Fibroblast of mammary gland (primary cell): Measurements from ENCODE around the gene ZER1.

ENCODE experiments used
- DNase-seq: peaks from one replicate; pipeline ENCODE4 v3.0.0-alpha.2; 2010; ENCODE audit warnings: low read depth
- H3K4me3 ChIP-seq: 2 replicates; pipeline ENCODE4 v1.5.1; 2011; ENCODE audit warnings: low read depth, mild to moderate bottlenecking, low read length, moderate library complexity; ENCODE audit not compliant: control insufficient read depth
- TF ChIP-seq, protein P1 (sequence below): conservative IDR thresholded peaks from 2 replicates; pipeline ENCODE4 v1.5.1; 2011; ENCODE audit warnings: low read depth, low read length, inconsistent platforms; ENCODE audit not compliant: control insufficient read depth, insufficient read depth

ZER1 gene

DNA sequence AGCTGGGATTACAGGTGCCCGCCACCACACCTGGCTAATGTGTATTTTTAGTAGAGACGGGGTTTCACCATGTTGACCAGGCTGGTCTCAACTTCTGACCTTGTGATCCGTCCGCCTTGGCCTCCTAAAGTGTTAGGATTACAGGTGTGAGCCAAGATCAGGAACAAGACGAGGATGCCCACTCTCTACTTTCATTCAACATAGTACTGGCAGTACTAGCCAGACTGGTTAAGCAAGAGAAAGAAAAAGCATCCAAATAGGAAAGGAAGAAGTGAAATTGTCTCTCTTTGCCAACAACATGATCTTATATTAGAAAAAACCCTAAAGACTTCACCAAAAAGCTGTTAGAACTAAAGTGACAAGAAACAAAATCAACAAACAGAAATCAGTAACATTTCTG is 39.1 kb upstream of the ZER1 start:
- DNase-seq, result no peak
- TF ChIP-seq, protein P1, sequence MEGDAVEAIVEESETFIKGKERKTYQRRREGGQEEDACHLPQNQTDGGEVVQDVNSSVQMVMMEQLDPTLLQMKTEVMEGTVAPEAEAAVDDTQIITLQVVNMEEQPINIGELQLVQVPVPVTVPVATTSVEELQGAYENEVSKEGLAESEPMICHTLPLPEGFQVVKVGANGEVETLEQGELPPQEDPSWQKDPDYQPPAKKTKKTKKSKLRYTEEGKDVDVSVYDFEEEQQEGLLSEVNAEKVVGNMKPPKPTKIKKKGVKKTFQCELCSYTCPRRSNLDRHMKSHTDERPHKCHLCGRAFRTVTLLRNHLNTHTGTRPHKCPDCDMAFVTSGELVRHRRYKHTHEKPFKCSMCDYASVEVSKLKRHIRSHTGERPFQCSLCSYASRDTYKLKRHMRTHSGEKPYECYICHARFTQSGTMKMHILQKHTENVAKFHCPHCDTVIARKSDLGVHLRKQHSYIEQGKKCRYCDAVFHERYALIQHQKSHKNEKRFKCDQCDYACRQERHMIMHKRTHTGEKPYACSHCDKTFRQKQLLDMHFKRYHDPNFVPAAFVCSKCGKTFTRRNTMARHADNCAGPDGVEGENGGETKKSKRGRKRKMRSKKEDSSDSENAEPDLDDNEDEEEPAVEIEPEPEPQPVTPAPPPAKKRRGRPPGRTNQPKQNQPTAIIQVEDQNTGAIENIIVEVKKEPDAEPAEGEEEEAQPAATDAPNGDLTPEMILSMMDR, result no peak
- H3K4me3 ChIP-seq, result no peak overlapping the region

DNA sequence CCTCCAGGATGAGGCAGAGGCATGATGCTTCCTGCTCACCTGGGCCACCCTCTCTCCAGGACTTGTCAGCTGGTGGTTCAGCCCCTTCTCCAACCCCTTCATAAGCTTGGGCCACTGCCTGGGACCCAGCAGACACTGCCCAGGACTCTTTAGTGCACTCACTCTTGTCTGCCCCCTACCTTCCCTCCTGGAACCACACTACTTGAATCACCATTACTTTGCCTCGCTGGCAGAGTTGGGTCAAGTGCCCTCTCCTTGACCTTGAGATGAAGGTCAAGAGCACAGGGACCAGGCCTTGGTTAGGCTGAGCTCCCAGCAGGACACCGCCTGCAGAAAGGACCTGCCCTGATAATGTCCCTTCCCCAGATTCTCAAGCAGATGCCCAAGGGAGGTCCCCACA is 38.1 kb upstream of the ZER1 start:
- no peak overlapping the region for H3K4me3 ChIP-seq
- TF ChIP-seq, protein P1, result no peak
- DNase-seq, result no peak

DNA sequence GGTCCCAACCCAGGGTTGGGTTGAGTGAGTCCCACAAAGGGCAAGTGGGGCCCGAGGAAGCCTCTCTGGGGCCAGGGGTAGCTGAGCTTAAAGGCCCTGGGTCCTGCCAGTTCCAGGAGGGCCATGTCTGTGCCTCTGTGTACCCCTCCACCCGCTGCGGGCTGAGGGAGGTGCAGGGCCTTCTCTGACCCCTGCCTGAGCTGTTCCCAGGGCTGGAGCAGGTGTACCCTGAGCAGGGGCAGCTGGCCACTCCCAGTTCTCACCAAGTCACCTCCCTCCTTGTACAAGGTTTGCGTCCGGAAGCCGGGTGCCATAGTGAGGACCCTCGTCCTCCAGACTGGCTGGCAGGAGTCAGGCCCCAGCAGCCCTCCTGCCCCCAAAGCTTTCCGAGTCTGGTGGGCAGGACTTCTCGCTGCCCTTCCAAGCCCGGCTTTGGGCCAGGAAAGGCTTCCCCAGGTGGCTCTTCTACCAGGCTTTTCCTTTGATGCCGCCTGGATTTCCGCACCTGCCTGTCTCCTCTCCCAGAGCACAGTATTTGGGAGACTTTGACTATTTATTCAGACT is 37.4 kb upstream of the ZER1 start:
- no peak overlapping the region for H3K4me3 ChIP-seq
- DNase-seq, result no peak
- TF ChIP-seq, protein P1, result no peak

DNA sequence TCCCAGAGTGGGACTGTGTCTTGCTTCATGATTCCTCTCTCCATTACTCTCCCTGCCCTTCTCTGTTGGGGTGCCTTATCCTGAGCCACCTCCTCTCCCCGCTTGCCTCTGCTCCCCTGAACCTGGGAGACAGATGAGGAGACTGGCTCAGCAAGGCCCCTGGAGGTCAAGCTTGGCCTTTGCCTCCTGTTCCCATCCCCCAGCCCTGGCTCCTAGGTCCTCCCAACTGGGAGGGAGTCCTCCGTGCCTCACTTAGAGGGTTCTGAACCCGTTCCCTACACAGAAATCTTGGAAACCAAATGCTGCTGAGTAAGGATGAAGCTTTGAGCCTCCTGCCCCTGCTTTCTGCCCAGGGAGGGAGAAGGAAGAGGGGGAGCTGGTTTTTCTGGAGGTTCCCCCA is 36.8 kb upstream of the ZER1 start:
- DNase-seq, result no peak
- H3K4me3 ChIP-seq, result no peak overlapping the region
- TF ChIP-seq, protein P1, result no peak

DNA sequence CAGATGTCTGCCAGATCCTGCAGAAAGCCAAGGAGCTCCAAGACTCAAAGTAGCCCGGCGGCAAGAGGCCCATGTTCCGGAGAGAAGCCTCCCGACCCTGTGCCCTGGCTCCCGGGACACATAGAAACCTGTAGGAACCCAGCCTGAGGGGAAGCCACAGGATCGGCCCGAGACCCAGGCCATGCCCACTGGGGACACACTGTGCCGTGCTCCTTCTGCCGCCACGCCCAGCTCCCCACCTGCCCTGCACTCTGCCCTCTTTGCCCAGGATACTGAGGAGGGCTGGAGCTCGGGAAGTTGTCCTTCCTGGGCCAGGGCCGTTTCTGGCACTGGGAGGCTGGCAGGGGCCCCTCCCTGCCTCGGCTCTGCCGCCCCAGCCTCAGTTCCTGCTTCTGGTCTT is 36.1 kb upstream of the ZER1 start:
- no peak overlapping the region for H3K4me3 ChIP-seq
- TF ChIP-seq, protein P1, result no peak
- no peak for DNase-seq

DNA sequence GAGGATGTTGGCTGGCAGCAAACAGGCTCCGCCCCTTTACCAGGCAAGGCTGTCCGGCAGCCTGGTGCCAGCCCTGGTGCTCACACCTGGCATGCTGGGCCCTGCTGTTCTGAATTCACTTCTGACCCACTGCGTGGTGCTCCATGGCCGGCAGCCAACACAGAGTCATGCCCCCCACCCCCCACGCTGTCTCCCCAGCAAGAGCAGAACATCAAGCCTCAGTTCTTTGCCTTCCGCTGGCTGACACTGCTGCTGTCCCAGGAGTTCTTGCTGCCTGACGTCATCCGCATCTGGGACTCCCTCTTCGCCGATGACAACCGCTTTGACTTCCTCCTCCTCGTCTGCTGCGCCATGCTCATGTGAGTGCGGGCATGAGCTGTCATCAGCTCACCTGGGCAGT is 33.9 kb upstream of the ZER1 start:
- no peak for DNase-seq
- TF ChIP-seq, protein P1, result no peak
- no peak overlapping the region for H3K4me3 ChIP-seq

DNA sequence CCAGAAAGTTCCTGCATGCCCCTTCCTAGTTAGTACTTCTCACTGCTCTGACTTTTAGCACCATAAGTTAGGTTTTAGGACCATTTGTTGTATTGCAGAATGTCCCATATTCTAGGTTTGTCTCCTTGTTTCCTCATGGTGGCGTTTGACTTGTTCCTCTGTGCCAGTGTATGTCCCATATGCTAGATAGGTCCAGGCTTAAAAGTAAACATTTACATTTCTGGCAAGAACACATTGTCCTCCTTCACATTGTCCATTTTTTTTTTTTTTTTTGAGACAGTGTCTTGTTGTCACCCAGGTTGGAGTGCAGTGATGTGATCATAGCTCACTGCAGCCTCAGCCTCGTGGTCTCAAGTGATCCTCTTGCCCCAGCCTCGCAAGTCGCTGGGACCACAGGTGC is 30.8 kb upstream of the ZER1 start:
- DNase-seq, result no peak
- TF ChIP-seq, protein P1, result no peak
- H3K4me3 ChIP-seq, result no peak overlapping the region
